Measurements from ENCODE around the gene MBD3L2.

The MBD3L2 gene

DNA sequence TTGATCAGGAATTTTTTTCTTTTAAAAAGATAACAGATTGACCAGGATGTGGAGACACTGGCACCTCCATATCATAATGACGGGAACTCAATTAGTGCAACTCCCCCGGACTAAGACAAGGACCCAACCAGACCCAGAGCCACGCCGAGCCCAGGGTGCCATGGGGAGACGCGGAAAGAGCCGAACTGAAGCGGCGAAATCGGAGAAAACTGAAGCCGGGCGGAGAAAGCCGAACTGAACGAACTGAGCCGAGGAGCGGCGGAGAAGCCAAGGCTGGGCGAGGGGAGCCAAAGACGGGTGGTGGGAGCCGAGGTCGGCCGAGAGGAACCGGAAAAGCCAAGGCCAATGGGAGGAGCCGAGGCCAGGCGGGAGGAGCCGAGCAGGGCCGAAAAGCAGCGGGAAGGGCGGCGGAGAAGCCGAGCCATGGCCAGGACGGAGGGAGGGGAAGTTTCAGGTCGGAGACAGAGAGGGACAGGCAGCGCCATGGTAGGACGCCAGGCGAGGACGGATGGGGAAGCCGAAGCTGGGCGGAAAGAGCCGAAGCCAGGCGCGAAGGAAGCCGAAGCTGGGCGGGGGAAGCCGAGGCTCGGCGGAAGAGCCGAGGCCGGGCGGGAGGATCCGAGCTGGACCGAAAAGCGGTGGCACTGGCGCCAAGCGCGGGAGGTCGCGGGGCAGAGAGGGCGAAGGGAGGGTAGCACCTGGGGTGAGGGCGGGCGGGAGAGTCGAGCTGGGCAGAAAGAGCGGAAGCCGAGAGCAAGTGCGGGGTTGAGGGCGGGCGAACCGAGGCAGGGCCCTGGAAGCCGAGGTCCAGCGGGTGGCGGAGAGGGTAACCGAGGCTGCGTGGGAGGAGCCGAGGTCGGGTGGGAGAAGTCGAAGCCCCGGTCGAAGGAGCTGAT lies 49.8 kb downstream of the MBD3L2 start:
- TF ChIP-seq, protein P1, sequence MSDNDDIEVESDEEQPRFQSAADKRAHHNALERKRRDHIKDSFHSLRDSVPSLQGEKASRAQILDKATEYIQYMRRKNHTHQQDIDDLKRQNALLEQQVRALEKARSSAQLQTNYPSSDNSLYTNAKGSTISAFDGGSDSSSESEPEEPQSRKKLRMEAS (IDR thresholded peaks at IDR 0.05) = peak; percentile 62
- TF ChIP-seq CEBPB (IDR thresholded peaks at IDR 0.05) (no peak), RAD21 (IDR thresholded peaks at IDR 0.05; ENCODE audit: low read depth) (no peak), NFIC (IDR thresholded peaks at IDR 0.05) (no peak), ZBTB7A (IDR thresholded peaks at IDR 0.05; ENCODE audit: low read depth) (no peak), FOXM1 (IDR thresholded peaks at IDR 0.05; ENCODE audit: borderline replicate concordance, low read depth) (no peak), TEAD4 (IDR thresholded peaks at IDR 0.05) (no peak), YY1 (IDR thresholded peaks at IDR 0.05; ENCODE audit: low read depth) (peak; percentile 74), TCF12 (IDR thresholded peaks at IDR 0.05; ENCODE audit: low read depth) (0 out of 2 replicates have a peak, but pooled peaks have one; percentile 18), CREB1 (IDR thresholded peaks at IDR 0.05; ENCODE audit: low read depth) (no peak), EGR1 (IDR thresholded peaks at IDR 0.05) (peak; percentile 35; the same call in 1 of the 2 replicates), TAF1 (IDR thresholded peaks at IDR 0.05; ENCODE audit: low read depth) (peak; percentile 65)
- TF ChIP-seq, protein P2, sequence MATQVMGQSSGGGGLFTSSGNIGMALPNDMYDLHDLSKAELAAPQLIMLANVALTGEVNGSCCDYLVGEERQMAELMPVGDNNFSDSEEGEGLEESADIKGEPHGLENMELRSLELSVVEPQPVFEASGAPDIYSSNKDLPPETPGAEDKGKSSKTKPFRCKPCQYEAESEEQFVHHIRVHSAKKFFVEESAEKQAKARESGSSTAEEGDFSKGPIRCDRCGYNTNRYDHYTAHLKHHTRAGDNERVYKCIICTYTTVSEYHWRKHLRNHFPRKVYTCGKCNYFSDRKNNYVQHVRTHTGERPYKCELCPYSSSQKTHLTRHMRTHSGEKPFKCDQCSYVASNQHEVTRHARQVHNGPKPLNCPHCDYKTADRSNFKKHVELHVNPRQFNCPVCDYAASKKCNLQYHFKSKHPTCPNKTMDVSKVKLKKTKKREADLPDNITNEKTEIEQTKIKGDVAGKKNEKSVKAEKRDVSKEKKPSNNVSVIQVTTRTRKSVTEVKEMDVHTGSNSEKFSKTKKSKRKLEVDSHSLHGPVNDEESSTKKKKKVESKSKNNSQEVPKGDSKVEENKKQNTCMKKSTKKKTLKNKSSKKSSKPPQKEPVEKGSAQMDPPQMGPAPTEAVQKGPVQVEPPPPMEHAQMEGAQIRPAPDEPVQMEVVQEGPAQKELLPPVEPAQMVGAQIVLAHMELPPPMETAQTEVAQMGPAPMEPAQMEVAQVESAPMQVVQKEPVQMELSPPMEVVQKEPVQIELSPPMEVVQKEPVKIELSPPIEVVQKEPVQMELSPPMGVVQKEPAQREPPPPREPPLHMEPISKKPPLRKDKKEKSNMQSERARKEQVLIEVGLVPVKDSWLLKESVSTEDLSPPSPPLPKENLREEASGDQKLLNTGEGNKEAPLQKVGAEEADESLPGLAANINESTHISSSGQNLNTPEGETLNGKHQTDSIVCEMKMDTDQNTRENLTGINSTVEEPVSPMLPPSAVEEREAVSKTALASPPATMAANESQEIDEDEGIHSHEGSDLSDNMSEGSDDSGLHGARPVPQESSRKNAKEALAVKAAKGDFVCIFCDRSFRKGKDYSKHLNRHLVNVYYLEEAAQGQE (IDR thresholded peaks at IDR 0.05; ENCODE audit: low read depth) = no peak

DNA sequence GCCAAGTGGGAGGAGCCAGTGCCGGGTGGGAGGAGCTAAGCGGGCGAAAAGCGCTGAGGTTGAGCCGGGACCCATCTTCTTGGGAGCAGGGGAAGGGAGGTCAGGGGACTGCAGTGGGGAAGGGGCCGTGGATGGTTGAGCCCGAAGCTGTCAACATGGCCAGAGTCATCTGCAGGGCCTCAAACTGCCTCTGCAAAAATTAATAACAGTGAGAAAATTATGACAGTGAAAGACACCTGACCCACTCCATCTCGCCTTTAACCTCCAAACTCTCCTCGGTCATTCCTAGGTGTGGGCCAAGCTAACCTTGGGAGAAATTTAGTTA lies 50.4 kb downstream of the MBD3L2 start:
- TF ChIP-seq, protein P2 (IDR thresholded peaks at IDR 0.05; ENCODE audit: low read depth) = no peak
- TF ChIP-seq ZBTB7A (IDR thresholded peaks at IDR 0.05; ENCODE audit: low read depth) (no peak), CEBPB (IDR thresholded peaks at IDR 0.05) (no peak), CREB1 (IDR thresholded peaks at IDR 0.05; ENCODE audit: low read depth) (no peak), EP300 (IDR thresholded peaks at IDR 0.05; ENCODE audit: borderline replicate concordance) (no peak), NFIC (IDR thresholded peaks at IDR 0.05) (no peak), TAF1 (IDR thresholded peaks at IDR 0.05; ENCODE audit: low read depth) (no peak), YY1 (IDR thresholded peaks at IDR 0.05; ENCODE audit: low read depth) (no peak), EGR1 (IDR thresholded peaks at IDR 0.05) (no peak), FOXM1 (IDR thresholded peaks at IDR 0.05; ENCODE audit: borderline replicate concordance, low read depth) (no peak), TCF12 (IDR thresholded peaks at IDR 0.05; ENCODE audit: low read depth) (no peak), TEAD4 (IDR thresholded peaks at IDR 0.05) (no peak), RAD21 (IDR thresholded peaks at IDR 0.05; ENCODE audit: low read depth) (no peak)
- TF ChIP-seq, protein P1 (IDR thresholded peaks at IDR 0.05) = no peak
- TF ChIP-seq, protein P3, sequence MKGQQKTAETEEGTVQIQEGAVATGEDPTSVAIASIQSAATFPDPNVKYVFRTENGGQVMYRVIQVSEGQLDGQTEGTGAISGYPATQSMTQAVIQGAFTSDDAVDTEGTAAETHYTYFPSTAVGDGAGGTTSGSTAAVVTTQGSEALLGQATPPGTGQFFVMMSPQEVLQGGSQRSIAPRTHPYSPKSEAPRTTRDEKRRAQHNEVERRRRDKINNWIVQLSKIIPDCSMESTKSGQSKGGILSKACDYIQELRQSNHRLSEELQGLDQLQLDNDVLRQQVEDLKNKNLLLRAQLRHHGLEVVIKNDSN (IDR thresholded peaks at IDR 0.05) = no peak

Data from Ishikawa (cell line).